PC-3 (cell line): ENCODE results near the gene ADAMTSL1. TPM values are rescaled to one million over a fixed set of nuclear protein-coding genes. Genes with fewer than 3 reads are reported as not detected.

Experiments used
- ATAC-seq: fragments of 200-7000 bp; cut with Tn5 transposase; 2 replicates; pipeline ENCODE4 v1.9.1; 2020; ENCODE audit warnings: mild to moderate bottlenecking, moderate library complexity
- BruUV-seq: library from RNA; stranded (reverse); fragments of 400-500 nt; replicated peaks from 2 replicates; lab custom pipeline; 2021; lab: Mats Ljungman, UMichigan
- CTCF ChIA-PET: fragments of 300-600 bp; sonication (Branson Sonifier 250); formaldehyde crosslinking; loops from one replicate; lab custom pipeline; 2022; ENCODE audit warnings: antibody characterized with exemption; lab: Charles Lee
- POLR2A ChIA-PET: fragments of 300-600 bp; sonication (Branson Sonifier 250); formaldehyde crosslinking; loops from one replicate; lab custom pipeline; 2022; ENCODE audit warnings: antibody characterized with exemption; ENCODE audit not compliant: unreplicated experiment; lab: Charles Lee
- DNase-seq: peaks from one replicate; pipeline ENCODE4 v3.0.0-alpha.2; 2015
- H2AFZ ChIP-seq: fragments of 300-600 bp; sonication (generic); 2 replicates; pipeline ENCODE4 v1.6.0; 2016; ENCODE audit warnings: antibody characterized with exemption, low read length
- H3F3A ChIP-seq: fragments of 300-600 bp; sonication (generic); one replicate; pipeline ENCODE4 v1.6.0; 2017; ENCODE audit warnings: antibody characterized with exemption, low read length, control low read depth, mild to moderate bottlenecking; ENCODE audit not compliant: unreplicated experiment
- H3K27ac ChIP-seq: fragments of 300-600 bp; sonication (generic); 2 replicates; pipeline ENCODE4 v1.5.1; 2016; ENCODE audit warnings: mild to moderate bottlenecking, low read length
- H3K27me3 ChIP-seq: fragments of 300-600 bp; sonication (generic); 2 replicates; pipeline ENCODE4 v1.6.1; 2016; ENCODE audit warnings: low read length, mixed read lengths
- H3K36me3 ChIP-seq: fragments of 300-600 bp; sonication (generic); 2 replicates; pipeline ENCODE4 v1.6.1; 2016; ENCODE audit warnings: low read depth, mixed run types, low read length, mixed read lengths
- H3K4me1 ChIP-seq: fragments of 300-600 bp; sonication (generic); 2 replicates; pipeline ENCODE4 v1.5.1; 2016; ENCODE audit warnings: low read length; ENCODE audit not compliant: insufficient read depth
- H3K4me2 ChIP-seq: fragments of 300-600 bp; sonication (generic); 2 replicates; pipeline ENCODE4 v1.6.0; 2016; ENCODE audit warnings: low read length
- H3K4me3 ChIP-seq: fragments of 300-600 bp; sonication (generic); 2 replicates; pipeline ENCODE4 v1.5.1; 2016; ENCODE audit warnings: mild to moderate bottlenecking, low read length, mixed read lengths
- H3K79me2 ChIP-seq: fragments of 300-600 bp; sonication (generic); 2 replicates; pipeline ENCODE4 v1.6.1; 2017; ENCODE audit warnings: low read length, mixed read lengths
- H3K9ac ChIP-seq: fragments of 300-600 bp; sonication (generic); 2 replicates; pipeline ENCODE4 v1.6.0; 2016; ENCODE audit warnings: mild to moderate bottlenecking, low read length
- H3K9me2 ChIP-seq: fragments of 300-600 bp; sonication (generic); replicated peaks from 2 replicates; pipeline ENCODE4 v1.6.1; 2016; ENCODE audit warnings: mixed run types, low read length, mixed read lengths
- H3K9me3 ChIP-seq: fragments of 300-600 bp; sonication (generic); 2 replicates; pipeline ENCODE4 v1.6.1; 2016; ENCODE audit warnings: low read length, mixed read lengths
- H4K20me1 ChIP-seq: fragments of 300-600 bp; sonication (generic); 2 replicates; pipeline ENCODE4 v1.6.1; 2016; ENCODE audit warnings: low read length, mixed read lengths
- CTCF ChIP-seq: fragments of 300-600 bp; sonication (generic); conservative IDR thresholded peaks from 2 replicates; pipeline ENCODE4 v1.5.1; 2017; ENCODE audit warnings: antibody characterized with exemption, low read depth, mild to moderate bottlenecking, low read length
- EZH2 ChIP-seq: fragments of 300-600 bp; sonication (generic); IDR thresholded peaks from one replicate; pipeline ENCODE4 v1.6.1; 2017; ENCODE audit warnings: antibody characterized with exemption, mild to moderate bottlenecking, low read length; ENCODE audit not compliant: unreplicated experiment
- EZH2phosphoT487 ChIP-seq: fragments of 300-600 bp; sonication (generic); IDR thresholded peaks from 2 replicates; pipeline ENCODE4 v1.6.1; 2018; ENCODE audit warnings: mild to moderate bottlenecking, antibody characterized with exemption, low read length, borderline replicate concordance
- intact Hi-C: fragments of 100-400 bp; cut with micrococcal nuclease; formaldehyde crosslinking; loops from 2 replicates; pipeline ENCODE4 v1.9.0; 2023
- total RNA-seq: library from RNA; depleted of rRNA; stranded (reverse); fragments of >200 nt; gene quantifications from 2 replicates; pipeline ENCODE4 v1.2.3, GENCODE V29; 2014

ADAMTSL1 gene
- total RNA-seq, 1 experiment from 2014 or later, result 0.26 TPM

- H2AFZ ChIP-seq, result no peak overlapping the region
- CTCF ChIA-PET, result no interaction called here
- TF ChIP-seq CTCF (no peak), EZH2phosphoT487 (no peak), EZH2 (no peak)
- H3K27ac ChIP-seq, result no peak overlapping the region
- DNase-seq, result no peak
- no peaks in the 10 kb centered on the region for H3F3A ChIP-seq
- H3K27me3 ChIP-seq, result no peaks in the 10 kb centered on the region
- no peak overlapping the region for H3K4me3 ChIP-seq
- H3K9ac ChIP-seq, result no peak overlapping the region
- POLR2A ChIA-PET, result no interaction called here
- H3K4me2 ChIP-seq, result no peak overlapping the region
- ATAC-seq, result no peak
- no peaks in the 10 kb centered on the region for H3K79me2 ChIP-seq
- H3K36me3 ChIP-seq, result no peaks in the 10 kb centered on the region
- H3K9me3 ChIP-seq, result no peaks in the 10 kb centered on the region
- H3K9me2 ChIP-seq, result no peaks in the 10 kb centered on the region
- intact Hi-C loops, result no loop called here
- BruUV-seq, result no TSS peak
- H3K4me1 ChIP-seq, result no peaks in the 10 kb centered on the region
- no peaks in the 10 kb centered on the region for H4K20me1 ChIP-seq
Measured at GRCh38 chr9:18811171-18811570, 337.2 kb downstream of the ADAMTSL1 start.

GRCh38 chr9:18819418-18819817, 345.5 kb downstream of the ADAMTSL1 start:
- DNase-seq (no peak), ATAC-seq (no peak)
- intact Hi-C loops, result no loop called here
- H2AFZ ChIP-seq, result no peak overlapping the region
- no peak overlapping the region for H3K9ac ChIP-seq
- peaks cover 21% of the 10 kb centered on the region for H3K4me1 ChIP-seq
- H4K20me1 ChIP-seq, result no peaks in the 10 kb centered on the region
- CTCF ChIA-PET, result no interaction called here
- H3K9me3 ChIP-seq, result no peaks in the 10 kb centered on the region
- no peaks in the 10 kb centered on the region for H3K79me2 ChIP-seq
- TF ChIP-seq EZH2 (no peak), EZH2phosphoT487 (no peak), CTCF (no peak)
- H3K27ac ChIP-seq, result no peak overlapping the region
- no peak overlapping the region for H3K4me3 ChIP-seq
- no peaks in the 10 kb centered on the region for H3F3A ChIP-seq
- no peaks in the 10 kb centered on the region for H3K9me2 ChIP-seq
- POLR2A ChIA-PET, result no interaction called here
- BruUV-seq, result no TSS peak
- H3K36me3 ChIP-seq, result no peaks in the 10 kb centered on the region
- no peak overlapping the region for H3K4me2 ChIP-seq
- no peaks in the 10 kb centered on the region for H3K27me3 ChIP-seq

GRCh38 chr9:18820566-18821095, 346.7 kb downstream of the ADAMTSL1 start:
- POLR2A ChIA-PET, result interaction anchor here (0.6 kb wide), 1 partner anchor 14 kb away, joined by 4 read pairs; no protein-coding TSS in a partner anchor
- no peak overlapping the region for H3K4me2 ChIP-seq
- no peak for DNase-seq
- no TSS peak for BruUV-seq
- no peaks in the 10 kb centered on the region for H3F3A ChIP-seq
- H3K27ac ChIP-seq, result no peak overlapping the region
- no peak overlapping the region for H3K9ac ChIP-seq
- H2AFZ ChIP-seq, result no peak overlapping the region
- ATAC-seq, result no peak
- H3K9me3 ChIP-seq, result no peaks in the 10 kb centered on the region
- no peaks in the 10 kb centered on the region for H3K9me2 ChIP-seq
- CTCF ChIA-PET, result no interaction called here
- H3K36me3 ChIP-seq, result no peaks in the 10 kb centered on the region
- H3K27me3 ChIP-seq, result no peaks in the 10 kb centered on the region
- H3K4me3 ChIP-seq, result no peak overlapping the region
- no peaks in the 10 kb centered on the region for H4K20me1 ChIP-seq
- TF ChIP-seq CTCF, result no peak
- no peak for TF ChIP-seq EZH2
- TF ChIP-seq EZH2phosphoT487, result no peak
- peaks cover 21% of the 10 kb centered on the region for H3K4me1 ChIP-seq
- H3K79me2 ChIP-seq, result no peaks in the 10 kb centered on the region
- intact Hi-C loops, result loop anchor here (5.0 to 10.0 kb wide), 4 partner anchors 188 to 328 kb away; no protein-coding TSS in a partner anchor
